Measurements from ENCODE around the gene ELOF1.
"Not testable (repeated sequence)": the region's sequence is repeated elsewhere in the genome, so short reads cannot be mapped to it uniquely, and the experiment has no call there.

The ELOF1 gene

DNA sequence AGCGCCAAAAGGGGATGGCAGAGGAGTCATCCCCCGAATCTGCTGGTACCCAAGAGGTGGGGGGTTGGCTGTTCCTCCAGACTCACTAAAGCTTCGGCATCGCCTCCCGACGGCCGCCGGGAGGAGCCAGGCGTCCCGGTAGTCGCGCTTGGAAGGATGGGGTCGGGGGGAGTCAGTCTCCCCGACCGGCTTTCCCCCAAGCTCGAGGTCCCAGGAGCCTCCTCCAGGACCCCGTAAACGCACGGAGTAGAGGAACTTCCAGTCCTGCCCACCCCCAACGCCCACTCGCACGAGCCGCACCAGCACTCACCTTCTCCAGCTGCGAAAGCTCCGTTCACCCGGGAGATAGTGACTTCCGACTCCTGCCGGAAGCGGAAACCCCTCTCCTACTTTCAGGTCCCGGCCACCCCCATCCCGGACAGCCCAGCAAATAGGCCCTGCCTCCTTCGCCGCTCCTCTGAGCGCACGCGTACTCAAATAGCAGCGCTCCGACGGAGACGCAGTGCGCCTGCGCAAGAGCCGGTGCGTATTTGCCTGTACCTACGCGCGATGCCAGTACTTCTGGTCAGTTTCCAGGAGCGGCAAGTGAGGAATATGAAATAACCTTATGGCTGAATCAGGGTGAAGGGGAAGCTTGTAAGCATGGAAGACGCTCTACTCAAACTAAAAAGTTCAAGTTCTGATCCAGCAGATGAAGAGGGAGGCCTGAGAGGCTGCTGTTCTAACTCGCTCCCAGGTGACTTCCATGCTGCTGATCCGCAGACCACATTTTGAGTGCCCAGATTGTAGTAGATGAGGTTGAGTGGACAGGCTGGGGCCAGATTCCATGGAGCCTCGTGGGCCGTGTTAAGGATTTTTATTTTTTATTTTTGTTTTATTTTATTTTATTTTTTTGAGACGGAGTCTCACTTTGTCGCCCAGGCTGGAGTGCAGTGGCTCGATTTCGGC lies at the start of gene ELOF1:
Gene ELOF1, minus strand, starts transcription at position 350 of the 948 bp plus-strand sequence. CDS start 4,883 bp downstream, outside the sequence.
- DNase-seq (ENCODE audit: low spot score), result peak; percentile 100

DNA sequence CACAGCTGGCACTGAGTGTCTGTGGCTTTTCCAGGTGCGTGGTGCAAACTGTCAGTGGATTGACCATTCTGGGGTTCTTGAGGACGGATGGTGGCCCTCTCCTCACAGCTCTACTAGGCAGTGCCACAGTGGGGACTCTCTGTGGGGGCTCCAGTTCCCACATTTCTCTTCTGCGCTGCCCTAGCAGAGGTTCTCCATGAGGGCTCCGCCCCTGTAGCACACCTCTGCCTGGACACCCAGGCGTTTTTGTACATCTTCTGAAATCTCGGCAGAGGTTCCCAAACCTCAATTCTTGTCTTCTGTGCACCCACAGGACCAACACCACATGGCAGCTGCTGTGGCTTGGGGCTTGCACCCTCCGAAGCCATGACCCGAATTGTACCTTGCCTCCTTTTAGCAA lies 47.5 kb upstream of the ELOF1 start:
- DNase-seq (ENCODE audit: low spot score), result no peak

DNA sequence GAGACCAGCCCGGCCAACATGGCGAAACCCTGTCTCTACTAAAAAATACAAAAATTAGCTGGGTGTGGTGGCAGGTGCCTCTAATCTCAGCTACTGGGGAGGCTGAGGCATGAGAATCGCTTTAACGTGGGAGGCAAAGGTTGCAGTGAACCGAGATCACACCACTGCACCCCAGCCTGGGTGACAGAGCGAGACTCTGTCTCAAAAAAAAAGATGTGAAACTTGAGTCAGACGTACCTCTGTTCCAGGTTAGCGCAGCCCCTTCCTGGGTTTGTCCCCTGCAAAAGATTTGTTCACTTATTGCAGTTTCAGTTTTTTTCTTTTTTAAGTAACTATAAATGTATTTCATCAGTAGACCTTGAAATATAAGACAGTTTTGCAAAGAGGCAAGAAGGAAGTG lies 40.7 kb upstream of the ELOF1 start:
- not testable (repeated sequence) for DNase-seq (ENCODE audit: low spot score)

DNA sequence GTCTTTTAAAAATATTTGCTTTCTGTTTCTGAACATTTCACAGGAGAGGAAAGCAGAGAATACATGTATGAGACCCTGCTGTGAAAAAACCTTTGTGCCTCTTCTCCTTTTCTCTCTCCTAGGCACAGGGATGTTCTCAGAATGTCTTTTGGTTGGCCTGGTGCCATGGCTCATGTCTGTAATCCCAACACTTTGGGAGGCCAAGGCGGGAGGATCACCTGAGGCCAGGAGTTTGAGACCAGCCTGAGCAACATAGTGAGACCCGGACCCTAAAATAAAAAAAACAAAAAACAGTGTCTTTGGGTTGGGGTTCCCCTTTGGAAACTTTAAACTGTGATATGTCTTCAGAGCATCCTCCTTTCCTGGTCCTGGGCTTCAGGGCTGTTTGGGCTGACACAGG lies 39.7 kb upstream of the ELOF1 start:
- no peak for DNase-seq (ENCODE audit: low spot score)

DNA sequence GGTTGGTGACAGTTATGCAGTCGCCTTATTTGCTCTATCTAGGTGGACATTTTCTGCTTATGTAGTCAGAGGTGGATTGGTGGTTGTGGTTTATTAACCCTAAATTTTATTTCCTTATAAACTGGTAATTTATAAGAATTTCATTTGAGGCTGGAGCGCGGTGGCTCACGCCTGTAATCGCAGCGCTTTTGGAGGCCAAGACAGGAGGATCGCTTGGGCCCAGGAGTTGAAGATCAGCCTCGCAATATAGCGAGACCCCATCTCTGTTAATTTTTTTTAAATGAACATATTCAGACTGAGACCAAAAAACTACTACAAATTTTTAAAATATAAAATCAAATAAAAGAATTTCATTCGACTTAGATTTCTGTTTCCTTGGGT lies 39.1 kb upstream of the ELOF1 start:
- DNase-seq (ENCODE audit: low spot score), result no peak

DNA sequence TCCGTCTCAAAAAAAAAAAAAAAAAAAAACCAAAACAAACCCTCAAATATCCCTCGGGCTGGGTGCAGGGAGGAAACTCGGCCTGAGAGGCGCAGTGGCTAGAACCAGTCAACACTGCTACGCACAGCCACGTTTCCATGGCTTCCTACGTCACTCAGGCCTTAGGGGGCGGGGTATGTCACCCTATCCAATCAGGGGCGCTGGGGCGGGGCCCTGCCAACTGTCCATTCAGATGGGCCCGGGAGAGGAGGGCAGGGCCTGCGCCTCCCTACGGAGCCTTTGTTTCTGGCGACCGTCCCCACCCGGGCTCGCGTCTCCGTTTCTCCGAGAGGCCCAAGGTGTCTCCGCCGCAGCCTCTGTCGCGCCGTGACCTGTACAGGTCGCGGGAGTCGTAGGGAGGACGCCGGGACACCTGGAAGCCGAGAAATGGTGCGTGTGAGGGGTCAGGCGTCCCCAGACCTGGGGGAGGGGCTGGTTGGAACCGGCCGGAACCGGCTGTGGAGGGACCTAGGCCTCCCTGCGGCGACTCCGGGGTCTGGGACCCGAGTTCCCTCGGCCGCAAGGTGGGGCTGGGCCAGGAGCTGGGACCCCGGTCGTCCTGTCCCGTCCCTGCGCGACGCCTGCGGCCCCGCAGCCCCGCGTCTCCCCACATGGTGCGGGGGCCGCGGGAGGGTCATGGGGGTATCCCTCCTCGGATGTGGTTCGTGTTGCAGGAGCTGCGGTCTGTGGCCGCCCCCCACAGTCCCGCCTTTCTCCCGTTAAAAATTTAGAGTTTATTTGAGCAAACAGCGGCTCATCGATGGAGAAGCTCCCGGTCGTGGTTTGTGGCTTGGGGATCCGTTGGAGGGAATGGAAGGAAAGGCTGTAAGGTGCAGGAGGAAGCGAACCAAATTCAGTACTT lies 38.4 kb upstream of the ELOF1 start, which contains the start of gene ZNF627:
Gene ZNF627, plus strand, starts transcription at position 282 of the 901 bp plus-strand sequence. Its CDS starts 145 bp downstream, at position 427.
- DNase-seq (ENCODE audit: low spot score), result peak; percentile 97

DNA sequence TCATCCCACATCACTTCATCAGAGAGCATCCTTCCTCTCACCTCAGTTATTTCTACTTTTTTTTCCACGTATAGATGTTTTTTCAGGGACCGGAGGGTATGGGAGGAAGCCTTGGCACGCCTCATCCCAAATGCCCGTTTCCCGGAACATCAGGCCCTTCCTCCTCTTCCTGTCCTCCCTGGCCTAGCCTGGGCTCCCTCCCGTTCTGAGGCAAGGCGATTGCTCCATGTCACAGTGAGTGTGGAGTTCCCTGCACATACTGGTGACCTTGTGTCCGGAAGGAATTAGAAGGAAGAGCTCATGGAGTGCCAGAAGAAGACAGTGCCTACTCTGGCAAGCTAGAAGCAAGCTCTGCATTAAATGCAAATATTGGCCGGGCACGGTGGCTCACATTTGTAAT lies 37.1 kb upstream of the ELOF1 start:
- no peak for DNase-seq (ENCODE audit: low spot score)

DNA sequence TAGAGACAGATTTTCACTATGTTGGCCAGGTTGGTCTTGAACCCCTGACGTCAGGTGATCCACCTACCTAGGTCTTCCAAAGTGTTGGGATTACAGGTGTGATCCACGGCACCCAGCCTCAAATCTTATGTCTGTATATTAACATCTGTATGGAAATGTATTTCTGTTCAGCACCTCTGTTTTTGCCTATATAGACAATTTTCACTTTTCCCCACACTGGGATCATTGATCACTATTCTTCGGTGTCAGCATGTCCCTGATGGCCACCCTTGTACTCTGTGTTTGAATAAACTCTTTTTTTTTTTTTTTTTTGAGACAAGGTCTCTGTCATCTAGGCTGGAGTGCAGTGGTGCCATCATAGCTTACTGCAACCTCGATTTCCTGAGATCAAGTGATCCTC lies 35.1 kb upstream of the ELOF1 start:
- no peak for DNase-seq (ENCODE audit: low spot score)

DNA sequence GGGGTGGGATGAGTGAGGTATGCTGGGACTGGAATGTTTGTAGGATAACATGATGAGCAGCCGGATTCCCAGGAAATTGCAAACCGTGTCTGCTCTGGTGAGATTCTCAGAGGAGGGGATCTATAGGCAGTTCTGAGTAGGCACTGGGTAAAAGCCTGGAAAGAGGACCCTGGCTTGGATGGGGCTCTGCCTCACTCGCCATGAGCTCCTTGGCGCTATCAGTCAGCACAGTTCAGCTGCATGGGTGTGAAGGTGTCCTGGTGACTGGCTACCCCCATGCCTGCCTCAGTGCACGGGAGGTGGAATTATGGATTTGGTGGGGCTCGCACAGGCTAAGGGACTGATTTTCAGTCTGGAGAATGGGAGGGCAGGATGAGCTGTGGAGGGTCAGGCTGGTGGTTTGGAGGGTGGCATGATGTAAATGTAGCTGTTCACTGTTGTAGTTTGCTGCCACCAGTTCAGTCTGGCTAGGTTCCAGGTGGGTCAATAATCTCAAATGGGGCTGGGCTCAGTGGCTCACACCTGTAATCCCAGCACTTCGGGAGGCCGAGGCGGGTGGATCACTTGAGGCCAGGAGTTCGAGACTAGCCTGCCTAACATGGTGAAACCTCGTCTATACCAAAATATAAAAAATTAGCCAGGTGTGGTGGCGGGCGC lies 29.1 kb upstream of the ELOF1 start:
- DNase-seq (ENCODE audit: low spot score), result no peak

DNA sequence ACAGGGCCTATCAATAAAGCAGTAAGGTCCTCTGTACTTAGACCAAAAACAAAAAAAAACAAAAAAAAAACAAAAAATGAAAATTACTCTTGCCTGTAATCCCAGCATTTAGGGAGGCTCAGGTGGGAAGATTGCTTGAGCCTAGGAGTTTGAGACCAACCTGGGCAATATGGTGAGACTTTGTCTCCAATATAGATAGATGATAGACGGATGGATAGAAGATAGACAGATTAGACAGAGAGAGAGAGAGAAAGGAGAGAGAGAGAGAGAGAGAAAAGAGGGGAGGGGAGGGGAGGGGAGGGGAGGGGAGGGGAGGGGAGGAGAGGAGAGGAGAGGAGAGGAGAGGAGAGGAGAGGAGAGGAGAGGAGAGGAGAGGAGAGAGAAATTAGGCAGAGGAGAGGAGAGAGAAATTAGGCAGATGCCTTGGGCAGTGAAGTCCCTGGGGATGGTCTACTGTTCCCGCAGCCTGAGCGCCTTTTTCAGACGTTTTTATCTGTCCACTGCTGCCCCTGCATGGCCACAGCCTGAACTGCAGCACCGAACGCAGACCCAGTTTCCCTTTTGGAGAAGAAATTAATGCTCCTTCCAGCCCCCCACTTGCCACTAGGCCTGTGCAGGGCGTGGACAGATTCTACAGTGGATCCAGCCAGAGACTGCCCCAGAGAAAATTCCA lies 28.4 kb upstream of the ELOF1 start:
- peak; percentile 88 for DNase-seq (ENCODE audit: low spot score)

DNA sequence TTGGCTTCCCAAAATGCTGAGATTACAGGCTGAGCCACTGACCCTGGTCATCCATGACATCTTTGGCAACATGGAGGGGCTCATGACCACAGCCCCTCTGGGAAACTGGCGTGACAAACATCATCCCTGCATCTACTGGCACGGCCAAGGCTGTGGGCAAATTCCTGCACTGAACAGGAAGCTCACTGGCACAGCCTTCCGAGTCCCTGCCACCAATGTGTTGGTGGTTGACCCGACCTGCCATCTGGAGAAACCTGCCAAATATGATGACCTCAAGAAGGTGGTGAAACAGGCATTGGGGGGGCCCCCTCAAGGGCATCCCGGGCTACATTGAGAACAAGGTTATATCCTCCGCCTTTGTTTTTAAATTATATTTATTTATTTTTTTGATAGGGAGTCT lies 27.3 kb upstream of the ELOF1 start:
- no peak for DNase-seq (ENCODE audit: low spot score)

DNA sequence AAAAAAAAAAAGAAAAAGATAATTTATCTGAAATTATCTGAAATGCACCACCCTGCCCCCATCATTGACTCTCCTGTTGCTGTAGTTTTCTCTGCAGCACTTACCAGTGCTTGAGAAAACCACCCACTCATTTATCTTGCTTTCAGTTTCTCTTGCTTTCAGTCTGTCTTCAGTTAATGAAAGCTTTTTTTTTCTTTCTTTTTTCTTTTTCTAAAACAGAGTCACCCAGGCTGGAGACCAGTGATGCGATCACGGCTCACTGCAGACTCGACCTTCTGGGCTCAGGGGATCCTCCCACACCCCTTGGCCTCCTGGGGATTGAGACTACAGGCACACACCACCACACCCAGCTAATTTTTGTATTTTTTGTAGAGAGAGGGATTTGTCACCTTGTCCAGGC lies 22.7 kb upstream of the ELOF1 start:
- peak; percentile 42 for DNase-seq (ENCODE audit: low spot score)

DNA sequence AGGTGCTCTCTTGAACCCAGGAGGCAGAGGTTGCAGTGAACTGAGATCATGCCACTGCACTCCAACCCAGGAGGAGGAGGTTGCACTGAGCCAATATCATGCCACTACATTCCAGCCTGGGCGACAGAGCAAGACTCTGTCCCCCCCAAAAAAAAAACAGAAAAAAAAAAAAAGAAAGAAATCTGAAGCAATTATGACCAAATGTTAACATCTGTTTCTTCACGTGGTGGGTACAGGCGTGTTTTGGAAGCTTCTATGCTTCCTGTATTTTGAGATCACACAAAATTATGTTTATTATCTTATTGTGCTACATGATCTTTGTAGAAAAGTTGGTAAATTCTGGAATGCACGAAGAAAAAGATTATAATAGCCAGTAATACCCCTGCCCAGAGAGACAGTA lies 21.1 kb upstream of the ELOF1 start:
- DNase-seq (ENCODE audit: low spot score), result no peak

DNA sequence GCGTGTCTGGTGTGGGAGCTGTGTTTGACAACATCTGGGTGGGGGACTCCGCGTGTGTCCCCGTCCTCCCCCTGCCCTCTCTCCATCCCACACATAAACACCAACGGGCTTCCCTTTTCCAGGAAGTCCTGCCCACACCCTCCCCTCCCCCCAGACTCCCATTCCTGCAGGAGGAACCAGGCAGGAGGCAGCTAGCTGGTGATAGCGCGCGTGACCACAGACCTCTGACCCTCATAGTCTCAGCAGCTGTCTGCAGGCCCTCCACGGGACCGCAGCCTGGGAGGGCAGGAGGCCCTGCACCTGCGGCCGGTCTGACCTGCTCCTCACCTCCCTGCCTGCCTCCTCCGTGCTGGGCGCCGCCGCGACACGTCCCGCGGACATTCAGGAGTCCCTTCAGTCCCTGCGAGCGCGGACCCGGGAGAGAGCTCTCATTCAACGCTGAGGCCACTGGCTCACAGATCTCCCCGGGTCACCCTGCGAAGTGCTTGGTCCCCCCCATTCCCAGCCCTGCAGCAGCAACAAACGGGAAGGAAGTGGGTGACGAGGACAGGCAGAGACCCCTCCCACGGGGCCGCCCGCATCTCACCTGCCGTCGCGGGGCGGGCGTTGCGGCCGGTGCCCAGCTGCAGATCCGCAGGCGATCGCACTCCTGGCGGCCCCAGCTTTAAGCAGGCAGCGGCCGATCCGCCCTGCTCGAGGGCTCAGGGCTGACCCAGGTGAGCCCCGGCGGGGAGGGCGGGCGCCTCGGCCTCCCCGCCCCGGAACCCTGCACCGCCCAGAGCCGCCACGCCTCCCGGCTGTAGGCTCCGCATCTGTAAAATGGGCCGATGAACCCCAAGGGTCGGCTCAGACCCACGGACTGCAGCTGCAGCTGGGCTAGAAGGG lies 19.5 kb upstream of the ELOF1 start:
- DNase-seq (ENCODE audit: low spot score), result peak; percentile 34

DNA sequence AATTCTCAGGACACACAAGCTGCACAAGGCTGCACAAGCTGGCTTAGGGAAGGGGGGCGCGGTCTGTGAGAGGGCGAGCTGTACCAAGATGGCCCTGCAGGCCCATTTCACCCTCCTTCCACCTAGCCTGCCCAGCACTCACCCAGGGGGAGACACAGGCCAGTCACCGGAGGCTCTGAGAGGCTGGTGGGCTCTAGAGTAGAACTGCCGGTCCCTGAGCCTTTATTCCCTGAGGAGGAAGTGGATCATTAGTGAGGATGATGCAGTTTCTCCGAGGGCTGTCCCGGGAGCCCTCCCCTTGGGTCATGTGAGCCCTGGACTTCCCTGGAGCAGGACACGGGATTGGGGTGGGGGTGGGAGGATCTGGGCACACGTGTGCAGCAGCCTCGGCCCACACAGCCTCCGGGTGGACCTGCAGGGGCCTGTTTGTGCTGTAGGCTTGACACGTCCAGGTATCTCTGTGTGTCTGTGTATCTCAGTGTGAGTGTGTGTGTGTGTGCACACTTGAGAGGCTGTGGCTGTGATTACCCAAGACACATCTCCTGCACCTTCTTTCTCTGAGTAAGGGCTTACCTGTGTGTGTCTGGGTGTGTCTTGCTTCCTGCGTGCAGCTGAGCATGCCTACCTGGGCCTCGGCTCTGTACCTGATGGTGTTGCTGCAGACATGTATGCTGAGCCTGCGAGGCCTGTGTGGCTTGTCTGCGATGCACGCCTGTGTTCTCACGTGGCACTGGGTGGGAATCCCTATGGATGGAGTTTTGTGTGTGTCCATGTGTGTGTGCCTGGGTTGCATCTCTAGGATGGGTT lies 18.6 kb upstream of the ELOF1 start, which contains the start of gene ACP5:
Gene ACP5, minus strand, starts transcription at position 195 of the 807 bp plus-strand sequence. CDS start 328 bp downstream, outside the sequence.
- DNase-seq (ENCODE audit: low spot score), result no peak

DNA sequence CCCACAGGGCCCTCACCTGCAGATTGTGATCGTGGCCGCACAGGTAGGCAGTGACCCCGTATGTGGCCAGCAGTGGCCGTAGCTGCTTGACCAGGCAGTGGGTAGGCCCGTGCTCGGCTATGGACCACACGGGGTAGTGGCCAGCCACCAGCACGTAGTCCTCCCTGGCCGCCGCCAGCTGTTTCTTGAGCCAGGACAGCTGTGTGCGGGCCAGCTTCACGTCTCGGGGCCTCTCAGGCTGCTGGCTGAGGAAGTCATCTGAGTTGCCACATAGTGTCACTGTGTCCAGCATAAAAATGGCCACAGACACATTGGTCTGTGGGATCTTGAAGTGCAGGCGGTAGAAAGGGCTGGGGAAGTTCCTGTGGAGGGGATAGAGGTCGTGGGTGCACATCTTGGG lies 17.2 kb upstream of the ELOF1 start:
- DNase-seq (ENCODE audit: low spot score), result no peak

DNA sequence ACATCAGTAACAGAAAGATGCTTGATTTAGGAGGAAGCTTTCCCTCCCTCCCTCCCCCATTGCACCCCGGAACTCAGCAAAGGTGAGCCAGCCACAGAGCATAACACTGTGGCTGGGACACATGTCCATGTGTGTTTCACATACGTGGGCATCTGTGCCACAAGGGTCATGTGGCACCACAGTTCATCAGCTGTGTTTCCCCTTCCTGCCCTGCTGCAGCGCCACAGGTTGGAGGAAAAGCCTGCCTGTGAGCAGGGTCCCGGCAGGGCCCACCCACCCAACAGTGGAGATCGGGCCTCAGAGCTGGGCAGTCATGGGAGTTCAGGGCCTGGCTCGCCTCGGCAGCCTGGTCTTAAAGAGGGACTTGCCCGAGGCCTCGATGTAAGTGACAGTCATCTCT lies 15.7 kb upstream of the ELOF1 start:
- no peak for DNase-seq (ENCODE audit: low spot score)

DNA sequence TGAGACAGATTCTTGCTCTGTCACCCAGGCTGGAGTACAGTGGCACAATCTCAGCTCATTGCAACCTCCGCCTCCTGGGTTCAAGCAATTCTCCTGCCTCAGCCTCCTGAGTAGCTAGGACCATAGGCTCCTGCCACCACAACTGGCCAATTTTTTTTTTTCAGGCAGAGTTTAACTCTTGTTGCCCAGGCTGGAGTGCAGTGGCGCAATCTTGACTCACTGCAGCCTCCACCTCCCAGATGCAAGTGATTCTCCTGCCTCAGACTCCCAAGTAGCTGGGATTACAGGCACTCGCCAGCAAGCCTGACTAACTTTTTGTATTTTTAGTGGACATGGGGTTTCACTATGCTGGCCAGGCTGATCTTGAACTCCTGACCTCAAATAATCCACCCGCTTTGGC lies 14.7 kb upstream of the ELOF1 start:
- not testable (repeated sequence) for DNase-seq (ENCODE audit: low spot score)

DNA sequence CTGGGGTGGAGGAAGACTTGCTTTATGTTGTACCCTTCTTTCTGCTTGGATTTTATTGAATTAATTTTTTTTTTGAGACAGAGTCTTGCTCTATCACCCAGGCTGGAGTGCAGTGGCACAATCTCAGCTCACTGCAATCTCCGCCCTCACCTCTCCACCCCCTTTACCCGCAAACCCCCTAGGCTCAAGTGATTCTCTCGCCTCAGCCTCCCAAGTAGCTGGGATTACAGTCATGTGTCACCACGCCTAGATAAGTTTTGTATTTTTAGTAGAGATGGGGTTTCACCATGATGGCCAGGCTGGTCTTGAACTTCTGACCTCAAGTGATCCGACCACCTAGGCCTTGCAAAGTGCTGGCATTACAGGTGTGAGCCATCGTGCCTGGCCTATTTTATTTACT lies 14.3 kb upstream of the ELOF1 start:
- not testable (repeated sequence) for DNase-seq (ENCODE audit: low spot score)

DNA sequence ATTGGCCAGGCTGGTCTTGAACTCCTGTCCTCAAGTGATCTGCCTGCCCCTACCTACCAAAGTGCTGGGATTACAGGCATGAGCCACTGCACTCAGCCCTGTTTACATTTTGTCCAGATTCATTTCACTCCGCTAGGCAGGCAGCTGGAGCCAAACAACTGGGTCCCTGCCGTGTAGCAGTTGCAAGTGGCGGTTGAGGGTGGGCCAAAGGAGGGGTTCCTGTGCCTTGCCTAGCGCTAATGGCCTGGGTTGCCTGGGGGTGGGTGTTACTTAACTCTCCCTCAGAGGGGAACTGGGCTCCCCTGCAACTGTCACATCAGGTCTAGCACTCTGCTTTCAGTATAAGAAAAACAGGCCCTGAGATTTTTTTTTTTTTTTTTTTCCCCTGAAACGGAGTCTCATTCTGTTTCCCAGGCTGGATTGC lies 11.0 kb upstream of the ELOF1 start:
- DNase-seq (ENCODE audit: low spot score), result no peak

Measured in hematopoietic multipotent progenitor cell treated with erythropoietin and hydrocortisone succinate and interleukin-3 and kit ligand, for 17 days (in vitro differentiated cells).